RWPE2 (cell line): ENCODE results near the gene ZNF292.

Experiments
- ATAC-seq: fragments of 200-7000 bp; cut with Tn5 transposase; 3 replicates; pipeline ENCODE4 v1.9.1; 2021; ENCODE audit warnings: low read depth
- DNase-seq: peaks from one replicate; pipeline ENCODE4 v3.0.0-alpha.2; 2020; ENCODE audit warnings: low spot score
- H3K27ac ChIP-seq: fragments of 450-650 bp; 2 replicates; pipeline ENCODE4 v1.5.1; 2017; ENCODE audit warnings: mild to moderate bottlenecking; ENCODE audit not compliant: poor library complexity, severe bottlenecking
- H3K27me3 ChIP-seq: fragments of 250-450 bp; sonication (Bioruptor Pico); 2 replicates; pipeline ENCODE4 v1.5.1; 2021; ENCODE audit warnings: mild to moderate bottlenecking, moderate library complexity; ENCODE audit not compliant: insufficient read depth, poor library complexity, severe bottlenecking
- H3K36me3 ChIP-seq: fragments of 250-450 bp; sonication (Bioruptor Pico); 2 replicates; pipeline ENCODE4 v1.5.1; 2020; ENCODE audit warnings: low read depth, mild to moderate bottlenecking, moderate library complexity
- H3K4me1 ChIP-seq: fragments of 250-450 bp; sonication (Bioruptor Pico); 2 replicates; pipeline ENCODE4 v1.5.1; 2021; ENCODE audit warnings: mild to moderate bottlenecking, moderate library complexity; ENCODE audit not compliant: insufficient read depth, poor library complexity, severe bottlenecking
- H3K4me3 ChIP-seq: fragments of 250-450 bp; sonication (Bioruptor Pico); 2 replicates; pipeline ENCODE4 v1.5.1; 2021; ENCODE audit warnings: mild to moderate bottlenecking, moderate library complexity; ENCODE audit not compliant: severe bottlenecking
- H3K9me3 ChIP-seq: fragments of 250-450 bp; sonication (Bioruptor Pico); 2 replicates; pipeline ENCODE4 v1.5.1; 2021; ENCODE audit warnings: mild to moderate bottlenecking, moderate library complexity; ENCODE audit not compliant: severe bottlenecking
- CTCF ChIP-seq: fragments of 450-650 bp; IDR thresholded peaks from one replicate; pipeline ENCODE4 v1.5.1; 2017; ENCODE audit warnings: mild to moderate bottlenecking, moderate library complexity; ENCODE audit not compliant: poor library complexity, severe bottlenecking

The ZNF292 gene

GRCh38 chr6:87308970-87309369 is 153.6 kb downstream of the ZNF292 start:
- ATAC-seq (peak; percentile 19; the same call in 1 of the 3 replicates), DNase-seq (no peak)
- Histone ChIP-seq H3K9me3 (peaks cover 3% of the 10 kb centered on the region), H3K4me3 (no peak overlapping the region), H3K4me1 (no peaks in the 10 kb centered on the region), H3K27ac (no peak overlapping the region), H3K27me3 (peaks cover 14% of the 10 kb centered on the region), H3K36me3 (no peaks in the 10 kb centered on the region)
- TF ChIP-seq CTCF = no peak

GRCh38 chr6:87312860-87313259 is 157.5 kb downstream of the ZNF292 start:
- no peak overlapping the region for H3K27ac ChIP-seq
- H3K27me3 ChIP-seq = peaks cover 14% of the 10 kb centered on the region
- H3K4me3 ChIP-seq = no peak overlapping the region
- H3K36me3 ChIP-seq = no peaks in the 10 kb centered on the region
- TF ChIP-seq CTCF = no peak
- ATAC-seq (no peak), DNase-seq (no peak)
- H3K9me3 ChIP-seq = peaks cover 3% of the 10 kb centered on the region
- no peaks in the 10 kb centered on the region for H3K4me1 ChIP-seq
